PFSK-1 (cell line): ENCODE measurements around the gene SPDYE4.

ENCODE experiments used
- SIN3A ChIP-seq: IDR thresholded peaks from 2 replicates; pipeline ENCODE4 v1.6.1; 2012; ENCODE audit warnings: mild to moderate bottlenecking, low read length, moderate library complexity, borderline replicate concordance; ENCODE audit not compliant: insufficient read depth
- TAF1 ChIP-seq: IDR thresholded peaks from 2 replicates; pipeline ENCODE4 v1.6.1; 2012; ENCODE audit warnings: low read length, control low read depth, borderline replicate concordance; ENCODE audit not compliant: insufficient read depth
- TF ChIP-seq, protein P1 (sequence below), 2 experiments: IDR thresholded peaks; 2 replicates each; pipeline versions ENCODE4 v1.6.1 to v1.8.0; 2011 to 2012; ENCODE audit warnings: low read depth in 2 of 2, low read length in 2 of 2, control low read depth in 1 of 2, inconsistent platforms in 1 of 2, mild to moderate bottlenecking in 1 of 2, moderate library complexity in 1 of 2; ENCODE audit not compliant: insufficient read depth in 1 of 2

DNA sequence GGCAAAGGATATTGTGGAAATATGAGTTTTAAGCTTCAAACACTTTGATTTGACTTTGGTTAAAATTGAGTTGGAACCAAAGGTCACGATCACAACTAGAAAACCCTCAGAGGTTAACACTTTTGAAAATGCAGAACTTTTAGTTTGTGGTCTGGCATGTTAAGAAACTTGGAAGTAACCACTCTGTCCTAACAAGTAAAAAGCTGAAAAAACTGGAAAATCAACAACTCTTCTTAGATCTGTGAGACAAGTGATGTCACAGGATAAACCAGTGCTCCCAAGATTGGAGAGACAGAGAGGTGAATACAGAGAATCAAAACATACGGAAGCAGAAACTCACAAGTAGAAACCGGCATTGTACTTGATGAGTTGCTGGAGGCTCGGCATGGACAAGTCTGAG lies 23.4 kb upstream of the SPDYE4 start:
- TF ChIP-seq, protein P1, sequence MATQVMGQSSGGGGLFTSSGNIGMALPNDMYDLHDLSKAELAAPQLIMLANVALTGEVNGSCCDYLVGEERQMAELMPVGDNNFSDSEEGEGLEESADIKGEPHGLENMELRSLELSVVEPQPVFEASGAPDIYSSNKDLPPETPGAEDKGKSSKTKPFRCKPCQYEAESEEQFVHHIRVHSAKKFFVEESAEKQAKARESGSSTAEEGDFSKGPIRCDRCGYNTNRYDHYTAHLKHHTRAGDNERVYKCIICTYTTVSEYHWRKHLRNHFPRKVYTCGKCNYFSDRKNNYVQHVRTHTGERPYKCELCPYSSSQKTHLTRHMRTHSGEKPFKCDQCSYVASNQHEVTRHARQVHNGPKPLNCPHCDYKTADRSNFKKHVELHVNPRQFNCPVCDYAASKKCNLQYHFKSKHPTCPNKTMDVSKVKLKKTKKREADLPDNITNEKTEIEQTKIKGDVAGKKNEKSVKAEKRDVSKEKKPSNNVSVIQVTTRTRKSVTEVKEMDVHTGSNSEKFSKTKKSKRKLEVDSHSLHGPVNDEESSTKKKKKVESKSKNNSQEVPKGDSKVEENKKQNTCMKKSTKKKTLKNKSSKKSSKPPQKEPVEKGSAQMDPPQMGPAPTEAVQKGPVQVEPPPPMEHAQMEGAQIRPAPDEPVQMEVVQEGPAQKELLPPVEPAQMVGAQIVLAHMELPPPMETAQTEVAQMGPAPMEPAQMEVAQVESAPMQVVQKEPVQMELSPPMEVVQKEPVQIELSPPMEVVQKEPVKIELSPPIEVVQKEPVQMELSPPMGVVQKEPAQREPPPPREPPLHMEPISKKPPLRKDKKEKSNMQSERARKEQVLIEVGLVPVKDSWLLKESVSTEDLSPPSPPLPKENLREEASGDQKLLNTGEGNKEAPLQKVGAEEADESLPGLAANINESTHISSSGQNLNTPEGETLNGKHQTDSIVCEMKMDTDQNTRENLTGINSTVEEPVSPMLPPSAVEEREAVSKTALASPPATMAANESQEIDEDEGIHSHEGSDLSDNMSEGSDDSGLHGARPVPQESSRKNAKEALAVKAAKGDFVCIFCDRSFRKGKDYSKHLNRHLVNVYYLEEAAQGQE (IDR thresholded peaks at IDR 0.05; ENCODE audit: insufficient read depth in 1 of 2, low read depth in 2 of 2, low read length in 2 of 2): no peak
- TF ChIP-seq SIN3A: no peak
- no peak for TF ChIP-seq TAF1
